Liver (tissue), 3 donors: ENCODE results near the gene CUX1.
"Not testable (repeated sequence)": the region's sequence is repeated elsewhere in the genome, so short reads cannot be mapped to it uniquely, and the experiment has no call there.

Experiments
- ATF3 ChIP-seq: IDR thresholded peaks from 2 replicates; pipeline ENCODE4 v1.6.1; 2016; ENCODE audit warnings: antibody characterized with exemption
- CTCF ChIP-seq: fragments of 150-350 bp; IDR thresholded peaks from 2 replicates; pipeline ENCODE4 v1.5.1; 2017; ENCODE audit warnings: improper control_type of control experiment, low read depth, low read length; ENCODE audit not compliant: missing input control
- EGR1 ChIP-seq, 2 donors: IDR thresholded peaks; 2 replicates each; pipeline ENCODE4 v1.6.1; 2016 to 2018; ENCODE audit warnings: antibody characterized with exemption in 2 of 2, low read depth in 2 of 2
- GABPA ChIP-seq, 2 donors: IDR thresholded peaks in 1 of 2; conservative IDR thresholded peaks in 1 of 2; 2 replicates each; pipeline ENCODE4 v1.6.1; 2016; ENCODE audit warnings: antibody characterized with exemption in 2 of 2, mild to moderate bottlenecking in 1 of 2, moderate library complexity in 1 of 2
- JUND ChIP-seq, 2 donors: IDR thresholded peaks; 2 replicates each; pipeline ENCODE4 v1.6.1; 2016; ENCODE audit warnings: antibody characterized with exemption in 2 of 2
- MAX ChIP-seq: IDR thresholded peaks from 2 replicates; pipeline ENCODE4 v1.6.1; 2016; ENCODE audit warnings: antibody characterized with exemption
- RAD21 ChIP-seq, 2 donors: IDR thresholded peaks; 2 replicates each; pipeline ENCODE4 v1.6.1; 2016; ENCODE audit warnings: antibody characterized with exemption in 2 of 2, mild to moderate bottlenecking in 2 of 2
- REST ChIP-seq: IDR thresholded peaks from 2 replicates; pipeline ENCODE4 v1.6.1; 2016; ENCODE audit warnings: antibody characterized with exemption, mild to moderate bottlenecking
- SP1 ChIP-seq: IDR thresholded peaks from 2 replicates; pipeline ENCODE4 v1.6.1; 2018; ENCODE audit warnings: antibody characterized with exemption, mild to moderate bottlenecking
- TAF1 ChIP-seq: conservative IDR thresholded peaks from 2 replicates; pipeline ENCODE4 v1.6.1; 2016; ENCODE audit warnings: antibody characterized with exemption, mild to moderate bottlenecking
- YY1 ChIP-seq: IDR thresholded peaks from 2 replicates; pipeline ENCODE4 v1.6.1; 2016; ENCODE audit warnings: antibody characterized with exemption, mild to moderate bottlenecking
- ZBTB33 ChIP-seq: IDR thresholded peaks from 2 replicates; pipeline ENCODE4 v1.6.1; 2016; ENCODE audit warnings: antibody characterized with exemption
- donor health status: healthy.
- donor health status: healthy.

- not testable (repeated sequence) for TF ChIP-seq CTCF; MAX; EGR1 (IDR thresholded peaks at IDR 0.05; ENCODE audit: low read depth in 2 of 2); SP1; ZBTB33; RAD21 (IDR thresholded peaks at IDR 0.05); ATF3; TAF1; GABPA (IDR thresholded peaks at IDR 0.05 in 1 of 2, conservative IDR thresholded peaks at IDR 0.05 in 1 of 2); JUND (IDR thresholded peaks at IDR 0.05); YY1; REST
These were observed 509.8 kb downstream of the CUX1 start for GRCh38 chr7:102327183-102327582.
